22Rv1 (cell line): ENCODE data around the gene AFF4.
"Not testable (repeated sequence)": the region's sequence is repeated elsewhere in the genome, so short reads cannot be mapped to it uniquely, and the experiment has no call there.

Experiments used
- H3K27ac ChIP-seq: fragments of 450-650 bp; 2 replicates; pipeline ENCODE4 v1.5.1; 2017
- CTCF ChIP-seq: fragments of 450-650 bp; IDR thresholded peaks from 2 replicates; pipeline ENCODE4 v1.5.1; 2017; ENCODE audit warnings: mild to moderate bottlenecking
- ZFX ChIP-seq: fragments of 450-650 bp; IDR thresholded peaks from 2 replicates; pipeline ENCODE4 v1.6.1; 2017; ENCODE audit warnings: antibody characterized with exemption, borderline replicate concordance

AFF4 gene

GRCh38 chr5:132981288-132981687 lies 17.9 kb upstream of the AFF4 start:
- H3K27ac ChIP-seq = no peak overlapping the region
- TF ChIP-seq CTCF (no peak), ZFX (no peak)

- H3K27ac ChIP-seq = no peak overlapping the region
- no peak for TF ChIP-seq ZFX
- no peak for TF ChIP-seq CTCF
Measured at GRCh38 chr5:132979976-132980375, 16.5 kb upstream of the AFF4 start.

- no peak overlapping the region for H3K27ac ChIP-seq
- TF ChIP-seq CTCF = no peak
- TF ChIP-seq ZFX = no peak
Measured at GRCh38 chr5:132979367-132979940, 16.0 kb upstream of the AFF4 start.

GRCh38 chr5:132976852-132977251 lies 13.4 kb upstream of the AFF4 start:
- no peak overlapping the region for H3K27ac ChIP-seq
- no peak for TF ChIP-seq CTCF
- TF ChIP-seq ZFX = no peak

GRCh38 chr5:132972436-132972828 lies 9.0 kb upstream of the AFF4 start:
- not testable (repeated sequence) for H3K27ac ChIP-seq

GRCh38 chr5:132971483-132972435 lies 8.3 kb upstream of the AFF4 start:
- H3K27ac ChIP-seq = no peak overlapping the region
- TF ChIP-seq CTCF = no peak
- TF ChIP-seq ZFX = no peak

GRCh38 chr5:132965120-132965519 lies 1.7 kb upstream of the AFF4 start:
- no peak overlapping the region for H3K27ac ChIP-seq
- no peak for TF ChIP-seq ZFX
- TF ChIP-seq CTCF = no peak
